GM19455 (cell line): ENCODE measurements around the gene CHFR.
"Not testable (repeated sequence)": the region's sequence is repeated elsewhere in the genome, so short reads cannot be mapped to it uniquely, and the experiment has no call there.

Experiments
- ATAC-seq: cut with Tn5 transposase; IDR thresholded peaks from one replicate; pipeline ENCODE4 v1.9.1; 2021; ENCODE audit not compliant: unreplicated experiment

Gene CHFR

GRCh38 chr12:132887513-132888351, at the start of gene CHFR:
CHFR (minus strand) TSS chr12:132887605; CDS start chr12:132887328, 277 bp downstream.
- peak; percentile 98 for ATAC-seq

GRCh38 chr12:132936921-132937320, 49.5 kb upstream of the CHFR start:
- ATAC-seq = not testable (repeated sequence)

GRCh38 chr12:132936163-132936562, 48.8 kb upstream of the CHFR start:
- no peak for ATAC-seq

- ATAC-seq = no peak
Observed at GRCh38 chr12:132926415-132926833, 39.0 kb upstream of the CHFR start.

- ATAC-seq = no peak
Observed at GRCh38 chr12:132925597-132926414, 38.4 kb upstream of the CHFR start.

GRCh38 chr12:132924356-132924755, 37.0 kb upstream of the CHFR start:
- no peak for ATAC-seq

- no peak for ATAC-seq
Observed at GRCh38 chr12:132923356-132923909, 36.0 kb upstream of the CHFR start.

- no peak for ATAC-seq
Observed at GRCh38 chr12:132922676-132923075, 35.3 kb upstream of the CHFR start.

GRCh38 chr12:132921685-132922084, 34.3 kb upstream of the CHFR start:
- no peak for ATAC-seq

GRCh38 chr12:132918680-132919079, 31.3 kb upstream of the CHFR start:
- no peak for ATAC-seq

GRCh38 chr12:132909030-132909368, 21.6 kb upstream of the CHFR start:
- no peak for ATAC-seq

- ATAC-seq = peak; percentile 96
Observed at GRCh38 chr12:132908145-132909029, 21.0 kb upstream of the CHFR start.

GRCh38 chr12:132907789-132908144, 20.4 kb upstream of the CHFR start:
- not testable (repeated sequence) for ATAC-seq

GRCh38 chr12:132907216-132907615, 19.8 kb upstream of the CHFR start:
- ATAC-seq = no peak

GRCh38 chr12:132904718-132905328, 17.4 kb upstream of the CHFR start:
- no peak for ATAC-seq

GRCh38 chr12:132899033-132899432, 11.6 kb upstream of the CHFR start:
- ATAC-seq = no peak

GRCh38 chr12:132888852-132889251, 1.4 kb upstream of the CHFR start:
- ATAC-seq = no peak

- ATAC-seq = peak; percentile 33
Observed at GRCh38 chr12:132886529-132887477, 602 bp downstream of the CHFR start.

- ATAC-seq = no peak
Observed at GRCh38 chr12:132881818-132882217, 5.6 kb downstream of the CHFR start.
